ENCODE data around the gene RBM44. TPM values are rescaled to one million over a fixed set of nuclear protein-coding genes. Genes with fewer than 3 reads are reported as not detected.
A peak's percentile ranks its signal among the peaks of the same experiment; 100 is the strongest.
"Not testable (repeated sequence)": the region's sequence is repeated elsewhere in the genome, so short reads cannot be mapped to it uniquely, and the experiment has no call there.

RBM44 gene
- polyA plus RNA-seq, 3 donors, result 0.53 to 1.1 (median 0.70) TPM

DNA sequence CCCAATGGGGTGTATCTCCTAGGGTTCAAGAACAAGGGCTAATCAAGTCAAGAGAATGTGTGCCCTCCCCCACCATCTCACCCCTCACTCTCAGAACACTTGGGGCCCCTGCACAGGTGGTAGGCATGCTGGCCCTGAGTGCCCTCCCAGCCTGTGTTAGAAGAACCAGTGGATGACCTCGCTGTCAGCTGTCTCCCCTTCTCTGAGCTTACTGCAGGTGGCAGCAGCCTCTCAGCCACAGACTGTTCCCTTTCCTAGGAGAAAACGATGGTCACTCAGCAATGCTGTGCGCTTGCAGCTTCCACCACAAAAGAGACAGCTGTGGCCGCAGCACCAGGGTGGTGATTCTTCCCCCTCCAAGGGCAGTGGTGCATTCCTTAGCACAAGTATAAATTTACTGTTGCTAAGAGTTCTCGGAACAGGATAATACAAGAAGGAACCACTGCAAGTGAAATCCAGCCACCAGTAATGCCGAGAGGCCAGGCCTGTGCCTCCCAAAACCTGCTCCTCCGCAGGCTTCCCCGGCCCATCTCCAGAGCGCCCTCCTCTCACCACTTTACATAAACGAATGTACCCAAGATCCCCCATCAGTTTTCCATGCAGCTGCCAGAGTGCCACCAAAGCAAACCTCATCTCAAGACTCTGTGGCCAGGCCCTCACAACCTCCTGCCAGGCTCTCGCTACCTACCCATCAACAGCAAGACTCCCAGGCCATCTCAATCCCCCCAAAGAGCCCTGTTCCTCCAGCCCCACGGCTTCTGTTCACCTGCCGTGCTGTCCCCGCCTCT lies 59.9 kb downstream of the RBM44 start:
- peak; percentile 74 for DNase-seq

DNA sequence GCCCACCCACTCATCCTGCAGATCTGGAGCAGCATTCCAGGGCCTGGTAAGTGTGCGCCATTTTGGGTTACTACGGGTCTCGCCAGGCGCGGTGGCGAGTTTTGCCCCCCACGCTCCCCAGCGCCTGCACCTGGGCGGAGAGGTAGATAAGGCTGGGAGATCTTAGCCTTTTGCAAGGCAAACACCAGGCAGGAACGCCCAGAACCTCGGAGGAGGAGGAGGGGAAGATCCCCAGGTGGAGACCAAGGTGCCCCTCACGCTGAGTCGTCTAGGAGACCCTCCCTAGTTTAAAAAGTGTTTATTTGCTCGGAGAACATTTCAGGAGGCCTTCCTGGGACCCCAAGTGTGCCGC lies 60.5 kb downstream of the RBM44 start:
- no peak for DNase-seq

DNA sequence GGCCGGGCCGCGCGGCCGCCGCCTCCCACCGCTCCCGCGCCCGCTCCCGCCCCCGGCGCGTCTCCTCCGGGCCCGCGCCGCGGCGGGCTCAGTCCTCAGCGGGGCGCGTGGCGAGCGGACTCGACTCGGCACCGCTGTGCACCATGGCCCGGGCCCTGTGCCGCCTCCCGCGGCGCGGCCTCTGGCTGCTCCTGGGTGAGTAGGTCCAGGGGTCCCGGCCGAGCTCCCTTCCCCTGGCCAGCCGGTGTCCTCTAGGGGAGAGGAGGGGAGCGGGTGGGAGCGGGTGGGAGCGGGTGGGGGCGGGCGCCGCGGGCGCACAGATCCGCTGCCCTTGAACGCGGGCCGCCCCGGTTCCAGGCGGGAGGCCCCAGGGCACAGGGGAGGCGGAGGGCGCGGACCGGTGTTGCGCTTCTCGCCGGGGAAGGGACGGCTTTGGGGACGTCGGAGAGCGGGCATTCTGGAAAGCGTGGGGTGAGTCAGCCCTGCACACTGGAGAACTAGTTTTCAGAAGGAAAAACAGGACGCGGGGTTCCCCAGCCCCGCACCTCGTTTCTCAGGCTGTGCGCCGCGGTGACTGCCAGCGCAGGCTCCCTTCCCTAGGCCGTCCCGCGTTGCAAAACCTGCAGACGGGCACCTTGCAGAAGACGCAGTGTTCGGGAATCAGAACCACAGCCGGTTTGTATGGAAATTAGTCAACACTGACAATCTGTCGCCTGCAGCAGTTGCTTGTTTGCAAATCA lies 61.1 kb downstream of the RBM44 start, which contains the start of gene RAMP1:
RAMP1 (plus strand) TSS at position 91 of the 740 bp plus-strand sequence; CDS start at position 144, 53 bp downstream.
- DNase-seq, result no peak

GRCh38 chr2:237860273-237860935 lies 61.8 kb downstream of the RBM44 start:
- no peak for DNase-seq

DNA sequence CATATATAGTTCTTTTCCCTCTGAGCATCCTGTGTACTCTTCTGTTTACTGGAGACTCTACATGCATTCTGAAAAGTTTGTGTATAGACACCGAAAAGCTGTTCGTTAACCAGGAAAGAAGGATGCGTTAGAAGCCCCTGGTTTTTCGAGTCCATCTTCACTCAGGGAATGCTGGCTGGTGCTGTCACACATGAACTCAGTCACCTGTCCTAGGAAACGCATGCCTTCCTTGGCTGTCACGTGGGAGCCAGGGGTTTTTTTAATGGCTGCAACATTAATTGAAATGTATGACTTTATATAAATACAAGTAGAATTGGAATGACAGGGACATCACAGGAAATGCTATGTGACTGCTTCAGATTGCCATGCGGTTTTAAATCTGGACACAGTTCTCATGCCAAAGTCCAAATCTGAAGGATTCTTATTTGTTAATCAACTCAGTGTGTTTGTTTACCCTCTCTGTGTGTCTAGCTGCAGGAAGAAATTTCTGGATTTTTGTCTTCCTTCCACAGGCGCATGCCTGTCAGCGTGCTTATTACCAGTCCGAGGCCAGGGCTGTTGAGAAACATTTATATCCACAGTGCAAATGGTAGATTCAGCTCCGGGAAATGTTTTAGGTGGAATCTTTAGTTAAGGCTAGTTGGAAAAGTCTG lies 63.4 kb downstream of the RBM44 start:
- no peak for DNase-seq

DNA sequence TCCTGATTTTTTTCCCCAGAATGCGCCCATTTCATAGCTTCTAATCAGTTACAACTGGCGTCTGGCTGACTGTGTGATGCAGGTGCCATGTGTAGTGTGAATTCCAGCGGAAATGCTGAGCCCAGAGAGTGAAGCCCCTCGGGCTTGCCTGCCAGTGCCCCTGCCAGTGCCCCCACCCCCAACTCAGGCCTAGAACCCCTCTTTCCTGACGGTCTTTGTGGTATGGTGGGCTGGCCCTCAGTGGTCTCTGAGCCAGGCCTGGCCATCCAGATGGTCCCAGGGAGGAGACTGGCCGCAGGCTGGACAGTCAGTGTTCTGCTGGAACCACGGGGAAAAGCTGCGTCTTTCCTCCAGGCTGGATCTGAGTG lies 63.9 kb downstream of the RBM44 start:
- DNase-seq, result no peak

GRCh38 chr2:237863102-237863511 lies 64.5 kb downstream of the RBM44 start:
- DNase-seq, result no peak

GRCh38 chr2:237863689-237864443 lies 65.3 kb downstream of the RBM44 start:
- no peak for DNase-seq

DNA sequence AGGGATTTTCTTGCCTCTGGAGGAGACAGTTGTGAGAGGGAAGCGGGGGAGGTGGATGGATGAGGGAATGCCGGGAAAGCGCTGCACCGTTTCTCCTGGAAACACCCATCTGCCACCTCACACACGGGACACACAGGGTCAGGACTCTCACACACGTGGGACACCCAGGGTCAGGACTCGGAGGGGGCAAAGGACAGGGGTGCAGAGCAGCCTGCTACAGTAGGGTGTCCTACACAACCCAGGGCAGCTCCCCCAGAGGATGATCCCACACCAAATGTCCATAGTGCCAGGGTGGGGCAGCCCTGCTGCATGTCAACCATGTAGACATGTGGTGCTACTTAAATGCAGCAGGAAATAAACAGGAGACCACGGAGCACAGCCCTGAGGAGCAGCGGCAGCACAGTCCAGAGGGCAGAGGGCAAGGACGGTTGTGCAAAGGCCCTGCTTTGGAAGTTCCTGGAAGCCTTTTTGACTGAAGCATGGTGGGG lies 65.9 kb downstream of the RBM44 start:
- no peak for DNase-seq

DNA sequence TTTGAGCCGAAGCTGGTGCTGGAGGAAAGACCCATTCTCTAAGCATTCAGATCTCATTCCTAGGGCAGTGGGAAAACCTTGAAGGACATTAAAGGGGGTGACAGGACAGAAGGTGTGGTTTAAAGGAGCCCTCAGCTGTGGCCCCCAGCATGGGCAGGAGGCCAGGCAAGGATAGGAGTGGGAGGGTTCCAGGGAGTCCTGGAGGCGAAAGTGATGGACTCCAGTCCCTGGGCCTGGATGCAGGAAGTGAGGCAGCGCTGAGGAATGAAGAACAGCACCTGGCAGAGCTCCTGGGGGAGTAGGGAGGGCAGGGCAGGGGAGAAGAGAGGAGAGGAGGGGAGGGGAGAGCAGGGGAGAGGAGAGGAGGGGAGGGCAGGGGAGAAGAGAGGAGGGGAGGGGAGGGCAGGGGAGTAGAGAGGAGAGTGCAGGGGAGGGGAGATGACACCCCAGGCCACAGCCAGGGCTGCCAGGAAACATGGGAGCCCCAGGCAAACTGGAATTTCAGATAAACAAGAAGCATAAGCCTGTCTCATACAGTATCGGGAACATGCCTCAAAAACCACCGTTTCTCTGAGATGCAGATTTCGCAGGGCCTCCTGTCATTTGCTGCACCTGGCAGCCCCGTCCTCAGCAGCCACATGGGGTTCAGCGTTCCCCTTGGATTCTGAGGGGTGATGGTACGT lies 66.5 kb downstream of the RBM44 start:
- no peak for DNase-seq

GRCh38 chr2:237865623-237866041 lies 67.1 kb downstream of the RBM44 start:
- no peak for DNase-seq

DNA sequence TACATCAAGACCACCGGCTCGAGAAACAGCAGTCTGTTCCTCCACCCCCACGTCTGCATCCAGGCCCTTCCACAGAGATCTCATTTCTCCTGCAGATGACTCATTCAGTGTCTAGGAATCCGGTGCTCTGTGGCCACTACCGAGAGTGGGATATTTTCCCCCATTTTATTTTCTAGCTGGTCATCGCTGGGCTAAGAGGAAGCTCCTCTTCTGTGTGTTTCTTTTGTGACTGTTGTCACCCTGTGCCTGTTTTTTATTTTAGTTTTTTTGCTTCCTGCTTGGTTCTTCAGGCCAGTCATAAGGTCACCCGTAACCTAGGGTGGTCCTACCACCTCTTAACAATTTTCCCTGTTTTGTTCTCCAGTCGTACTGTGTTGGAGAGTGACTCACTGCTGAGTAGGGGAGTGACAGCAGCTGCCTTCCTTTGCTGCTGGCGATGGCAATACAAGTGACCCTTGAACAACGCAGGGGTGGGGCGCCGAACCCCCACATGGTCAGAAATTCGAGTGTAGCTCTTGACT lies 67.6 kb downstream of the RBM44 start:
- no peak for DNase-seq

DNA sequence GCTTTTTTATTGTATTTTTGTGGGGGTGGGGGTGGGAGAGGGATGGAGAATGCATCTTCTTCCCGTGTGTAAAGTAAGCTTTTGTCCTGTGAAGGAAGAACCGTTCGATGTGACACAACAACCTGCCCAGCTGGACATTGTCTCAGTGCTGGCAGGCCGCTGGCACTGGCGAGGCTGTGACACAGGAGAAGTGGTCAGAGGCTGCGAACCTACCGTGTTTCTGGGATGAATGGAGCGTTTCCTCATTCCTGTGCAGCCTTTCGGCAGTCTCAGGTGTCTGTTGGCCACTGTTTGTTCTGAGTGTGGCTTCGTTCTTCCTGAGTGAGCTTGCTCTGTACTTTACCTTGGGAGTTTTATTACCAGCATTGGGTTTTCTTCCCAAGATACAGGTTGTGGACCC lies 68.9 kb downstream of the RBM44 start:
- DNase-seq, result no peak

- DNase-seq, result not testable (repeated sequence)
These were observed 69.5 kb downstream of the RBM44 start for GRCh38 chr2:237868074-237868473.

DNA sequence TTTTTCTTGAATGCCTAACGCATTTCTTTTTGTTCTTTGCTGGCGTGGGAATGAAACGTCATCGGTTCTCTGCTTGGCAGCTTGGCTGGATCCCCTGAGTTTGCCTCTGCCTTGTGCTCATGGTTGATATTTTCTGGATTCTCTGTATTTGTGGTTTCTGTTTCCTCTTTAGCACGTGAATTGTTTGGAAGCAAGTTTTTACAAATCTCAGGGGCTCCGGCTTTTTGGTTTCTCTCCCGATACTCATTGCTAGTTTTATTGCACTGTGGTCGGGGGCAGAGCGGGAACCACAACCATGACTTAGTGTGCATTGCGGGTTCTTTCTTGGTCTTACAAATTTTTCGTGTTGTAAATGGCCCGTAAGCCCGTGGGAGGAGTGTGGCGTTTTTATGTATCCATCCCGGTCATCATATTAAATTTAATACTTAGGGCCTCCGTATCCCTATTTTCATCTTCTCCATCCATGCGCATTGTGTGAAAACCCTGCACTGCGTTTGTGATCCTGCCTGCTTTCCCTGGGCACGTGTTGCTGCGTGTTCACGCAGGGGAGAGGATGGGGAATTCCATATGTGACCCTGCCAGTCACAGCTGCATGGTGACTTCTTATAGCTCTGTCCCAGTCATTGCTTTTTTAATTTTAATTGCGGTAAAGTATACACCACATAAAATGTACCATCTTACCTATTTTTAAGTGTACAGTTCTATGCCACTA lies 70.2 kb downstream of the RBM44 start:
- no peak for DNase-seq

DNA sequence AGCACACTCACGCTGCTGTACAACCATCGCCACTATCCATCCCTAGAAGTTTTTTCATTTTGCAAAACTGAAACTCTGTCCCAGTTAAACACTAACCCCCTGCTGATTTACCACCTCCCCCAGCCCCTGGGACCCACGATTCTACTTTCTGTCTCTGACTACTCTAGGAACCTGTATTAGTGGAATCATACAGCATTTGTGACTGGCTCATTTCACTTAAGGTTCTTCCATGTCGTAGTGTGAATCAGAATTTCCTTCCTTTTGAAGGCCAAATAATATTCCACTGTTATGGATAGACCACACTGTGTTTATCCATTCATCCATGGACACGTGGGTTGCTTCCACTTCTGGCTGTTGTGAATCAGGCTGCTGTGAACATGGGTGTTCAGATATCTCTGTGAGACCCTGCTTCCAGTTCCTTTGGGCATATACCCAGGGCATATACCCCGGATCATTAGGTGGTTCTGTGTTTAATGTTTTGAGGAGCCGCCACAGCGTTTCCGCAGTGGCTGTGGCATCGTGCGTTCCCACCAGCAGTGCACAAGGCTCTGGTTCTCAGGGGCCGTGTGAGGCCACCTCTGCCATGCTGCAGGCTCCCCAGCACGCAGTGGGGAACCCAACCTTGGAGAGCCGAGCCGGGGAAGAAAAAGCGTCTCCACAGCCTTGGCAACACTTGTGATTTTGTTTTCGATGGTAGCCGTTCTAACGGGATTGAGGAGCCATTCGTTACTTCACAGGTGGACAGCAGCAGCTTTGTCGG lies 70.9 kb downstream of the RBM44 start:
- no peak for DNase-seq

- no peak for DNase-seq
These were observed 71.5 kb downstream of the RBM44 start for GRCh38 chr2:237870126-237870525.

DNA sequence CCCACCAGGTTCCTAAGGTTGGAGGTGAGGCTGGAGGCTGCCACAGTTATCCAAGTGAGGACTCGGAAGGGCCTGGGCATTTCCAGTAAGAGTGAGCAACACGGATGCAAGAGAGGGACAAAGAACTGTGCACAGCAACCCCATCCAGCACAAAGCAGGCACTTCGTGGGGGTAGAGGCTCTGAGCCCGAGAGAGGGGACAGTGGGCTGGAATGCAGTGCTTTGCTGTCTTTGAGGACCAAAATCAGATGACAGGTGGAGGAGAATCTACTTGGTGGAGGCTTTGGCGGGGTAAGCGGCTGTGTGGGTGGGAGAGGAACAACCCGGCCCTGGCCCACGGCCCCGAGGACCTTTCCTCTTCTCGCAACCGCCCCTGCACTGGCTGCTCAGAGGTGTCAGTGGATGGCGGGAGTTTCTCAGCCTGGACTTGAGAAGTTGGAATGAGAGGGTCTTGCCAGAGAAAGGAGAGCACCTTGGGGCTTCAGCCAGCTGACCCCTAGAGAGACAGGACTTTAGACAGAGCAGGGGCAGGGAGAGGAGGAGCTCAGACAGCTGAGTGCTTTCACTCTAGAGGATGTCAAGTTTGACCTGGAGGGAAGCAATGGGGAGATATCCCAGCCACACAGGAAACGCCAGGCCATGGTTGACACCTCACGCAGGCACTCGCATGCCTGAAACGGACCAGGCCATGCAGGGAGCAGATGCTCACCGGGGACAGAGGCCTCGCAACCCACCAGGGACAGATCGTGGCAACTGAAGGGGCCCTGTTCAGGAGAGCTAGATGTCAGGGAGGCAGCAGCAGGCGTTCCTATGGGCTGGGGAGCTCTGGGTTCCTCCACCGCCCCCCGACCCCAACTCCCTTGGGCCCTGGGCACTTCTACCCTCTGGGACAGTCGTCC lies 72.4 kb downstream of the RBM44 start:
- no peak for DNase-seq

Data from renal pelvis (tissue), 4 donors.